Activated naive CD8-positive, alpha-beta T cell treated with anti-CD3 and anti-CD28 coated beads for 36 hours (primary cell): Measurements from ENCODE around the gene KIAA1671. TPM values are rescaled to one million over a fixed set of nuclear protein-coding genes. Genes with fewer than 3 reads are reported as not detected.

ENCODE experiments used
- total RNA-seq, 2 experiments: library from RNA; stranded (reverse); gene quantifications; one replicate each; pipeline ENCODE4 v1.2.3, GENCODE V29; 2021

Gene KIAA1671
- total RNA-seq, 2 experiments from 2014 or later, result 11.0 to 11.3 TPM

Other genes with a start within 250 kb of the KIAA1671 start
- not detected for gene PIWIL3, start 178.0 kb upstream of the KIAA1671 start, total RNA-seq
- gene SGSM1, start 146.5 kb upstream of the KIAA1671 start, total RNA-seq, result under 1 TPM in 1 of 2 experiments, not detected in 1; 0.04 TPM
- not detected for gene LHFPL7, start 6.0 kb upstream of the KIAA1671 start, total RNA-seq
- gene CRYBB3, start 247.1 kb downstream of the KIAA1671 start, total RNA-seq, result under 1 TPM; 0.26 to 0.35 TPM